SKM-1 (cell line): ENCODE data around the gene ASAH2.
"Not testable (repeated sequence)": the region's sequence is repeated elsewhere in the genome, so short reads cannot be mapped to it uniquely, and the experiment has no call there.

Experiments used
- DNase-seq: peaks from one replicate; lab custom pipeline; 2025; ENCODE audit not compliant: unreplicated experiment; lab: John Stamatoyannopoulos, UW

ASAH2 gene

GRCh38 chr10:50251394-50251793 lies at the start of gene ASAH2:
Gene ASAH2, minus strand, starts transcription at chr10:50251516. Its CDS starts 2,906 bp downstream, at chr10:50248610.
- DNase-seq, result no peak

GRCh38 chr10:50299948-50300669 lies 48.8 kb upstream of the ASAH2 start:
- no peak for DNase-seq

GRCh38 chr10:50295367-50295766 lies 44.1 kb upstream of the ASAH2 start:
- DNase-seq, result no peak

- no peak for DNase-seq
These were observed 43.3 kb upstream of the ASAH2 start for GRCh38 chr10:50294582-50294981.

GRCh38 chr10:50293513-50294313 lies 42.4 kb upstream of the ASAH2 start:
- DNase-seq, result no peak

- no peak for DNase-seq
These were observed 40.0 kb upstream of the ASAH2 start for GRCh38 chr10:50291261-50291850.

- DNase-seq, result no peak
These were observed 37.9 kb upstream of the ASAH2 start for GRCh38 chr10:50289196-50289595.

- no peak for DNase-seq
These were observed 35.9 kb upstream of the ASAH2 start for GRCh38 chr10:50286996-50287803.

- no peak for DNase-seq
These were observed 35.2 kb upstream of the ASAH2 start for GRCh38 chr10:50286517-50286916.

- no peak for DNase-seq
These were observed 30.7 kb upstream of the ASAH2 start for GRCh38 chr10:50281967-50282522.

- no peak for DNase-seq
These were observed 30.1 kb upstream of the ASAH2 start for GRCh38 chr10:50281210-50281966.

GRCh38 chr10:50280049-50280841 lies 28.9 kb upstream of the ASAH2 start:
- no peak for DNase-seq

- DNase-seq, result no peak
These were observed 28.2 kb upstream of the ASAH2 start for GRCh38 chr10:50279489-50279888.

- no peak for DNase-seq
These were observed 24.4 kb upstream of the ASAH2 start for GRCh38 chr10:50275650-50276235.

GRCh38 chr10:50272531-50272930 lies 21.2 kb upstream of the ASAH2 start:
- no peak for DNase-seq

- no peak for DNase-seq
These were observed 20.4 kb upstream of the ASAH2 start for GRCh38 chr10:50271564-50272250.

GRCh38 chr10:50267877-50268276 lies 16.6 kb upstream of the ASAH2 start:
- DNase-seq, result not testable (repeated sequence)

GRCh38 chr10:50262625-50263024 lies 11.3 kb upstream of the ASAH2 start:
- not testable (repeated sequence) for DNase-seq
